ENCODE data around the gene CTXND1.

The CTXND1 gene

GRCh38 chr15:80208758-80209734 lies 43.0 kb downstream of the CTXND1 start:
- DNase-seq: peak in 1 of 14 donors; percentile 44

DNA sequence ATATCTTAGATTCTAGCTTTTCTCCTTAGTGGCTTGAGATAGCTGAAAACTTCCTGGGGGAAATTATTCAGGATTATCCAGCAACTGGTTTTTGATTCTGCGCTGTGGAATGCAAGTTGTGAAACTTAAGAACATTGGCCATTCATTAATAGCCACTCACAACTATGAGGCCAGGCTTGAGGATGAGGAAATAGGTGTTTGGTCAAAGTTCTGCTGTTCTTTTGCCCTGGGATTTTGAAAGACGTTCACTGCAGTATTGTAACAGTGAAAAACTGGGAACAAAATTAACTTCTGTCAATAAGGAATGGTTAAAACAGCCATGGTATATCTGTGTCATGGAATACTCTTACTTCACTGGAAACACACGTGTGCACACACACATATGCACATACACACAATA lies 44.1 kb downstream of the CTXND1 start:
- no peak for DNase-seq

GRCh38 chr15:80204231-80204630 lies 47.8 kb downstream of the CTXND1 start:
- DNase-seq: no peak

DNA sequence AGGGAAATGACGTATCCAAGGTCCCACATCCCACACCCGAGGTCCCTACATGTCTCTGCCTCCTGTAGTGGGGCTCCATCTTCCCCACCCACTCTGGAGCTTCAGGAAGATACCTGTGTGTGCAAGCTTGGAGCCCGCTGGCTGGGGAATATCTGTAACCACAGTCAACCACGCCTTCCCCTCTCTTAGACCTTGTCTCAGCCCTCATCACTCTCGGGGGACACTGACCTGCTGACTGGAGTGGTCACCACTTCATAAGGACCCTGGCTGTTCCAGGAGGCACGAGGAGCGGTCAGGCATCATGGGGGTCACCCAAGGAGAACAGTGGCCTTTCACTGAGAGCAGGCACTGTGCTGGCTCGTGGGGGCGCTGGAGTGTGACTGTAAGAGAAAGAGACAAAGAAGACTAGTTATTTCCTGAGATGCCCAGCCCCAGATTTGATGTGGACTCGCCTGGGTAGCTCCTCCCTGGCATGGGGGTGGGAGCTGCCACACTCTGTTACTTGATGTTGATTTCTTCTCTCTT lies 48.6 kb downstream of the CTXND1 start:
- DNase-seq: no peak

DNA sequence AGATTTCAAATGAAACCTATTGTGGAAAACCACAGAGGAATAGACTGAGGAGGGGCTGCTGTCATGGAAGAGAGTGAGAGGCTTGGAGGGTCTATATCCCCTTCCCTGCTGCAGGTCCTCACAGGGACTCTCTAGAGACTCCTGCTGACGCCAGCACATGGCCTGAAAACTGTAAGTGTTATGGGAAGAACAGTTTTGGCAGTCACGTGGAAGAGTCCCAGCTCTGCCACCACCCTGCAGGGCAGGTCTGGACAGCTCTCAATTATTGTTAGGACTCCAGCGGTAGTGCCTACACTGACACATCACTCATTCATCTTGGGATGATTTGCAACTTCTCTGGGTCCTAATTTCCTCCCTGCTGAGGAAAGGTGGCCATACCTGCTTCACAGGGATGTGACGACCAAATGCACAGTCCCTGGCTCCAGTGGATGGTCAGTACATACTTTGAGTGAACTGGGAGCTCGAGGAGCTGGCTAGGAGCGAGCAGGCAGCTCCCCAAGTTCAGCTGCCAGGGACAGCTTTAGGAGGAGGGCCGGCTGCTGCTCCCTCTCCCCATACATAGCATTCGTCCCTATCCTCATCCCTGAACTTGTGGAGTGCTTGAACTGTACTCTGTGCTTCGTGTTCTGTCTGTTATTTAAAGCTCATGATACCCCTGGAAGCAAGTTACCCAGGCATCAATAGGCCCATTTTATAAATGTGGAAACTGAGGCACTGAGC lies 49.2 kb downstream of the CTXND1 start:
- no peak for DNase-seq

DNA sequence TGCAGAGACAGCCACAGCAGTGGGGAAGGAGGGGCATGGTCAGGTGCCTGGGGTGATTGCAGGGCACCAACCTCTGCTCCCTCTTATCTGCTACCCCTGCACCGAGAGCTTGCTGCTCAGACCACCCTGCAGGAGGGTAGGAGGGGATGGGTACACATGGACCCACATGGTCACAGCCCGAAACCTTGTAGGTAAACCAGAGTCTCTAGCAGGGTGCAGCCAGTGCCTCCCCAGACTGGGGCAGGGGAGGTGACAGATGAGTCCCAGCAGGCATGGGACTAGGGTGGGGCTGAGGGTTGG lies 50.0 kb downstream of the CTXND1 start:
- DNase-seq: no peak

- DNase-seq: no peak
These were observed 50.6 kb downstream of the CTXND1 start for GRCh38 chr15:80201256-80202015.

GRCh38 chr15:80199869-80200268 lies 52.1 kb downstream of the CTXND1 start:
- DNase-seq: no peak

DNA sequence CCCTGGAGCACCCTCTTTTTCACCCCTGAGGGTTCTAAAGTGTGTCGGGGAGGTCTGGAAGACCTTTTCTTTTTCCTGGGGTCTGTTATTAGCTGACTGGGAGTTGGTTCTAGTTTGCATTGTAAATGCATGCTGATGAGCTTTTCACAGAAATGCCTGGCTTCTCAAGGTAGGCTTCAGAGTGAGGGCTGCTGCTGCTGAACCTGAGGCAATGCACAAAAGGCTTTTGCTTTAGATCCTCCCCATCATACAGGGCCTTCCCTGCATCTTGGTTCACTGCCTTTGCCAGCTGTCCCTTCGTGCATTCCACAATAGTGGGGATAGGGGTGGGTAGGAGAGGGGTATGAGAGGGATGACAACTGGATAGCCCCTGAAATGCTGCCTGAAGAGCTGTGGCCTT lies 52.6 kb downstream of the CTXND1 start:
- no peak for DNase-seq

DNA sequence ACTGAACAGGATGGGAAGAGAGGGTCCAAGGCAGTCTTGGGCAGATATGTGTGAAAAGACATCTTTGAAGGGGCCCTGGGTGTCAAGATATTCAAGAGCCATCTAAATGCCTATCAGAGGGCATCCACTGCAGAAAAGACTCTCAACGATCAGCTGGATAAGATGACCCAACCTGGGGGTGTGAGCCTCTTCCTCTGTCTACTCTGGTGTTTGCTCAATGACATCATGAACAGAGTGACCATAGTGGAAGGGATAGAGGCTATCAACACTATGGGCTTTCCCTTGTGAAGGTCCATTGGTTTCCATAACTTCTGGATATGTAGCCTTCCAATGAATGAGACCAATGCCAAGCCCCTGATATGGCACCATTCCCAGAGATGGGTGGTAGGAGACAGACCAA lies 57.1 kb downstream of the CTXND1 start:
- no peak for DNase-seq

GRCh38 chr15:80194186-80194585 lies 57.8 kb downstream of the CTXND1 start:
- DNase-seq: no peak

- no peak for DNase-seq
These were observed 60.0 kb downstream of the CTXND1 start for GRCh38 chr15:80191897-80192595.

GRCh38 chr15:80191198-80191597 lies 60.8 kb downstream of the CTXND1 start:
- DNase-seq: no peak

- no peak for DNase-seq
These were observed 63.8 kb downstream of the CTXND1 start for GRCh38 chr15:80188251-80188650.

- DNase-seq: no peak
These were observed 65.4 kb downstream of the CTXND1 start for GRCh38 chr15:80186597-80186996.

DNA sequence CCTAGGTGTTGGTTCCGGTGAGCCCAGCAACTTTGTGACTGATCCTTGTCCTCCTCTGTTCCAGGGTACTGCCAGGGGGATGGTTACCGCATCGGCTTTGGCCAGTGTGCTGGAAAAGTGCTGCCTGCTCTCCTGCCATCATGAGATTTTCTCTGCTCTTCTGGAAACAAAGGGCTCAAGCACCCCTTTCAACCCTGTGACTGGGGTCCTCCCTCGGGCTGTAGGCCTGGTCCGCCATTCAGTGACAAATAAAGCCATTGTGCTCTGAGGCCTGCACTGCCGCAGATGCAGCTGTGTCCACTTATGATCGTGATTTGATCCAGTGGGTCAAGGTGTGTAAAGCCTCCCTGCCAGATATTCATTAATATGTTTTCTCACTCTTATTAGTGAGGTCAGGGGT lies 65.9 kb downstream of the CTXND1 start:
- peak in 2 of 14 donors; percentile 10 to 12 for DNase-seq

- no peak for DNase-seq
These were observed 66.9 kb downstream of the CTXND1 start for GRCh38 chr15:80185152-80185551.

DNA sequence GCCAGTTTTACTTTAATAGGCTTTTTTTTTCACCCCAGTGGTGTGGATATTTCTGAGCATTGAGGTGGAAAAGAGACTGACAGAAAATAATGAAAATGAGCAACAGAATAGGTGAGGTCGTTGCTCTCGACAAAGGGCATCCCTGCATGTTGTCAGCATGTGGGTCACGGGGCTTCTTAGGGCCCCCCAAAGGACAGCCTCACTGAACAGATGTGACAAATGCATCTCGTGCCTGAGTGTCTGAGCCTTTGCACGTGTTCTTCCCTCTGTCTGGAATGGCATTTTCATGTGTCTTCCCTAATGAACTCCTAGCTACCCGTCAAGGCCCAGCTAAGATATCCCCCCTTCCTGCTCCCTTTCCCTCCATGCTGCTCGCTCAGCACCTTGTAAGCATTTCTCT lies 67.5 kb downstream of the CTXND1 start:
- no peak for DNase-seq

GRCh38 chr15:80183886-80184285 lies 68.1 kb downstream of the CTXND1 start:
- peak in 1 of 14 donors; percentile 24 for DNase-seq

- DNase-seq: peak in 1 of 14 donors; percentile 38
These were observed 68.7 kb downstream of the CTXND1 start for GRCh38 chr15:80183306-80183705.

DNA sequence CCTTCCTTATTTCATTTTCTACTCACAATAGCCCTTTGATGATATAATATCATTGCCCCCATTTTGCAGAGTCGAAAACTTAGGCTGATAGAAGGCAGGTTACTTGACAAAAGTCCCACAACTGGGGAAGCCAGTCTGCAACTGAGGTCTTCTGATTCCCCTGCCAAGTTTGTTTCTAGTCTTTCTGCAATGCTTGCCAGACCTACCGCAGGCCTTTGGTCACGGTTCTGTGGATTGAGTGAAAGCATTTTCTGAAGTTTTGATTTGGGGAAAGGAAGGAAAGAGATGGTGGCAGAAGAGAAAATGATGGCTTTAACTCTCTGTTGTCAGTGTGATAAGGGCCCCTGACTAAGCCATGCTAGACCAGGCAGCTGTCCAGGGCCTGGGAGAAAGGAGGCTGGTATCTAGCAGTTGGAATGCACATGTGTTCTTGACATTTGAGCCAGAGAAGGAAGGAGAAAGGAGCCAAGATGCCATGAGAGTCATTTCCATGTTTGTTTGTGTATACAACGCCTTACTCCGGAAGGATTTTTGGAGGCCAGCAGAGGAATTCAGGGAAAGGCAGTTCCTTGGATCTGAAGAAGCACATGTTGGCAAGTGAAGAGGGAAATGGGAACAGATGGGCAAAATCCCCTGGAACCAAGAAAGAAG lies 69.3 kb downstream of the CTXND1 start:
- DNase-seq: peak in 2 of 14 donors; percentile 3 to 37

DNA sequence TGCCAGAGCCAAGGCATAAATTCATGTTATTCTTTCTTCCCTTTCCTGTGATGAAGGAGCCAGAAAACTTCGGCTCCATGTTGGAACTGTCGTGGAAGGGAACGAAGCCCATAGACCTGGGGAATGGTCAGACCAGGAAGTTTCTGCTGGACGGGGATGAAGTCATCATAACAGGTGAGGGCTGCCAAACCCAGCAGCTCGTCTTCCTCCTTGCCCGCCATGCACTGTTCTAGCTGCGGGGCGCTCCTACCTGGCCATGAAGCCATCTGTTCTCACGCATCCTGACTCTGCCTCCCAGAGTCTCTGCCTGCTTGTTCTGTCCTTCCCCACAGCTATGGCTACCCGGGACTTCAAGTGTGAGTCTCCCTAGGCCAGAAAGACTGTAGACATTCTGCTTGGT lies 71.0 kb downstream of the CTXND1 start:
- peak in 2 of 14 donors; percentile 4 to 84 for DNase-seq

All from C1 segment of cervical spinal cord (tissue), 14 donors.